HCT116 (cell line): ENCODE data around the gene OFD1. TPM values are rescaled to one million over a fixed set of nuclear protein-coding genes. Genes with fewer than 3 reads are reported as not detected.
A peak's percentile ranks its signal among the peaks of the same experiment; 100 is the strongest.

Experiments used
- ATAC-seq: fragments of 200-7000 bp; cut with Tn5 transposase; 2 replicates; pipeline ENCODE4 v1.9.1; 2020; ENCODE audit warnings: mild to moderate bottlenecking, moderate library complexity
- BruUV-seq: library from RNA; stranded (reverse); fragments of 400-500 nt; replicated peaks from 2 replicates; lab custom pipeline; 2021; lab: Mats Ljungman, UMichigan
- CTCF ChIA-PET: fragments of 300-600 bp; sonication (Branson Sonifier 250); formaldehyde crosslinking; loops from one replicate; lab custom pipeline; 2021; ENCODE audit warnings: antibody characterized with exemption; lab: Charles Lee
- POLR2A ChIA-PET: fragments of 300-600, 350-600 bp; sonication (Branson Sonifier 250); formaldehyde crosslinking; loops from one replicate; lab custom pipeline; 2021; ENCODE audit warnings: antibody characterized with exemption; lab: Charles Lee
- RAD21 ChIA-PET, 2 experiments: fragments of 300-600 bp; sonication (Branson Sonifier 250); formaldehyde crosslinking; loops; one replicate each; lab custom pipeline; 2023; ENCODE audit warnings: low total read pairs in 2 of 2; ENCODE audit not compliant: uncharacterized antibody in 2 of 2, unreplicated experiment in 2 of 2, low non-redundant PET in 1 of 2; lab: Charles Lee
- DNase-seq: peaks from one replicate; pipeline ENCODE4 v3.0.0-alpha.2; 2010; ENCODE audit warnings: low read depth, low spot score
- H2AFZ ChIP-seq: fragments of 200-600 bp; shearing (Covaris generic), sonication (generic); 2 replicates; pipeline ENCODE4 v1.6.1; 2017; ENCODE audit warnings: low read depth, mixed run types, mixed read lengths, antibody characterized with exemption, low read length; ENCODE audit not compliant: poor library complexity, severe bottlenecking
- H3K27ac ChIP-seq: 2 replicates; pipeline ENCODE4 v1.5.1; 2012; ENCODE audit warnings: low read depth, low read length
- H3K27me3 ChIP-seq: fragments of 200-600 bp; sonication (generic); 2 replicates; pipeline ENCODE4 v1.6.1; 2016; ENCODE audit warnings: mixed run types, low read length, mixed read lengths; ENCODE audit not compliant: insufficient read depth
- H3K36me3 ChIP-seq, 2 experiments: fragments of 200-500 bp in 1 of 2; fragments of 200-600 bp in 1 of 2; sonication (Bioruptor generic) in 1 of 2; sonication (generic) in 1 of 2; 2 replicates each; pipeline versions ENCODE4 v1.5.1 to v1.6.1; 2014 to 2016; ENCODE audit warnings: low read length in 2 of 2, inconsistent platforms in 1 of 2, mixed read lengths in 1 of 2, mixed run types in 1 of 2; ENCODE audit not compliant: insufficient read depth in 2 of 2, control insufficient read depth in 1 of 2
- H3K4me1 ChIP-seq, 2 experiments: fragments of 200-600 bp in 1 of 2; sonication (generic) in 1 of 2; 2 replicates each; pipeline versions ENCODE4 v1.5.1 to v1.6.1; 2012 to 2017; ENCODE audit warnings: low read length in 2 of 2, inconsistent platforms in 1 of 2, mild to moderate bottlenecking in 1 of 2, mixed read lengths in 1 of 2, mixed run types in 1 of 2, moderate library complexity in 1 of 2; ENCODE audit not compliant: insufficient read depth in 2 of 2, control insufficient read depth in 1 of 2
- H3K4me2 ChIP-seq: fragments of 200-600 bp; sonication (generic); 2 replicates; pipeline ENCODE4 v1.6.1; 2017; ENCODE audit warnings: mixed run types, low read length, mixed read lengths
- H3K4me3 ChIP-seq, 2 experiments: fragments of 200-600 bp in 1 of 2; sonication (generic) in 1 of 2; replicated peaks in 1 of 2; 2 replicates each; pipeline ENCODE4 v1.5.1; 2011 to 2016; ENCODE audit warnings: low read length in 2 of 2, control low read depth in 1 of 2, low read depth in 1 of 2, mild to moderate bottlenecking in 1 of 2, mixed read lengths in 1 of 2, mixed run types in 1 of 2
- H3K79me2 ChIP-seq: fragments of 200-600 bp; sonication (generic); 2 replicates; pipeline ENCODE4 v1.6.1; 2017; ENCODE audit warnings: mild to moderate bottlenecking, mixed run types, low read length, moderate library complexity, mixed read lengths; ENCODE audit not compliant: insufficient read depth
- H3K9ac ChIP-seq: fragments of 200-600 bp; sonication (generic); 2 replicates; pipeline ENCODE4 v1.6.1; 2016; ENCODE audit warnings: low read length, mixed read lengths
- H3K9me2 ChIP-seq: fragments of 200-600 bp; sonication (generic), shearing (Covaris generic); 2 replicates; pipeline ENCODE4 v1.6.1; 2017; ENCODE audit warnings: mixed run types, mild to moderate bottlenecking, moderate library complexity; ENCODE audit not compliant: insufficient read depth
- H3K9me3 ChIP-seq, 2 experiments: fragments of 200-500 bp in 1 of 2; fragments of 200-600 bp in 1 of 2; sonication (Bioruptor generic) in 1 of 2; sonication (generic) in 1 of 2; 2 replicates each; pipeline ENCODE4 v1.6.1; 2014 to 2017; ENCODE audit warnings: low read length in 2 of 2, mixed read lengths in 2 of 2, inconsistent platforms in 1 of 2, low read depth in 1 of 2, mild to moderate bottlenecking in 1 of 2, mixed run types in 1 of 2, moderate library complexity in 1 of 2; ENCODE audit not compliant: control insufficient read depth in 1 of 2, insufficient read depth in 1 of 2
- H4K20me1 ChIP-seq: fragments of 200-600 bp; sonication (generic), shearing (Covaris generic); 2 replicates; pipeline ENCODE4 v1.6.1; 2017; ENCODE audit warnings: mixed run types, mild to moderate bottlenecking, moderate library complexity; ENCODE audit not compliant: insufficient read depth
- CEBPB ChIP-seq: IDR thresholded peaks from 2 replicates; pipeline ENCODE4 v1.6.1; 2012; ENCODE audit warnings: low read depth
- CTCF ChIP-seq, 3 experiments: fragments of 200-600 bp in 1 of 3; sonication (generic) in 1 of 3; IDR thresholded peaks in 2 of 3; conservative IDR thresholded peaks in 1 of 3; 2 replicates each; pipeline ENCODE4 v1.5.1; 2012 to 2017; ENCODE audit warnings: low read depth in 2 of 3, low read length in 2 of 3, antibody characterized with exemption in 1 of 3, borderline replicate concordance in 1 of 3, control low read depth in 1 of 3, mild to moderate bottlenecking in 1 of 3, mixed read lengths in 1 of 3, mixed run types in 1 of 3, moderate library complexity in 1 of 3; ENCODE audit not compliant: insufficient read depth in 1 of 3
- FOSL1 ChIP-seq: IDR thresholded peaks from 2 replicates; pipeline ENCODE4 v1.6.1; 2012; ENCODE audit warnings: low read depth
- JUND ChIP-seq: IDR thresholded peaks from 2 replicates; pipeline ENCODE4 v1.6.1; 2012
- MAX ChIP-seq: IDR thresholded peaks from 2 replicates; pipeline ENCODE4 v1.6.1; 2012
- POLR2A ChIP-seq: IDR thresholded peaks from 2 replicates; pipeline ENCODE4 v1.7.0; 2011; ENCODE audit warnings: borderline replicate concordance; ENCODE audit not compliant: insufficient read depth, insufficient read length; ENCODE audit errors: extremely low read depth
- POLR2AphosphoS5 ChIP-seq: IDR thresholded peaks from 2 replicates; pipeline ENCODE4 v1.6.1; 2011; ENCODE audit warnings: mild to moderate bottlenecking, low read depth, low read length, moderate library complexity
- SIN3A ChIP-seq: IDR thresholded peaks from 2 replicates; pipeline ENCODE4 v1.6.1; 2012; ENCODE audit warnings: low read depth
- intact Hi-C: fragments of 100-400 bp; cut with micrococcal nuclease; formaldehyde crosslinking; loops from 2 replicates; pipeline ENCODE4 v1.10.0; 2022
- total RNA-seq: library from RNA; stranded (reverse); gene quantifications from one replicate; pipeline ENCODE4 v1.2.1, GENCODE V29; 2021; ENCODE audit not compliant: unreplicated experiment

The OFD1 gene
- total RNA-seq, 1 experiment from 2014 or later = 18.0 TPM

- no peaks in the 10 kb centered on the region for H3K9me3 ChIP-seq
- H3K27ac ChIP-seq = peak overlapping the region; percentile 73
- H3K27me3 ChIP-seq = no peaks in the 10 kb centered on the region
- no peaks in the 10 kb centered on the region for H3K9me2 ChIP-seq
- ChIA-PET CTCF (no interaction called here), POLR2A (no interaction called here), RAD21 (no interaction called here)
- intact Hi-C loops = loop anchor here (5.0 kb wide), 1 partner anchor 39 kb away; the partner anchor contains the start of genes OFD1 and TRAPPC2
- H3K79me2 ChIP-seq = peaks cover 91% of the 10 kb centered on the region
- TF ChIP-seq POLR2AphosphoS5 (no peak), FOSL1 (no peak), JUND (0 out of 2 replicates have a peak, but pooled peaks have one; percentile 6), CEBPB (no peak; the same call in 1 of the 2 replicates), POLR2A (no peak), CTCF (IDR thresholded peaks at IDR 0.05 in 2 of 3, conservative IDR thresholded peaks at IDR 0.05 in 1 of 3; ENCODE audit: borderline replicate concordance in 1 of 3, insufficient read depth in 1 of 3, low read depth in 2 of 3, low read length in 2 of 3) (no peak), SIN3A (no peak), MAX (peak; percentile 10; the same call in 1 of the 2 replicates)
- peak overlapping the region in 1 of 2 experiments; percentile 31; a peak in 2 of 4 replicates for H3K4me3 ChIP-seq
- DNase-seq (no peak), ATAC-seq (no peak)
- 0 out of 2 replicates have a peak, but pooled peaks cover 4% of the 10 kb centered on the region for H4K20me1 ChIP-seq
- peaks cover 40 to 50% of the 10 kb centered on the region in 2 experiments for H3K4me1 ChIP-seq
- H3K4me2 ChIP-seq = peak overlapping the region; percentile 87
- H3K9ac ChIP-seq = peak overlapping the region; percentile 34
- BruUV-seq = no TSS peak
- no peaks in the 10 kb centered on the region for H3K36me3 ChIP-seq
- H2AFZ ChIP-seq = no peak overlapping the region
Measured at GRCh38 chrX:13693341-13693961, 41.1 kb upstream of the OFD1 start.
